Activated effector memory CD4-positive, alpha-beta T cell treated with anti-CD3 and anti-CD28 coated beads, Interleukin-2, amount 50 U/mL, for 16 hours (primary cell): Measurements from ENCODE around the gene TBX10.
A peak's percentile ranks its signal among the peaks of the same experiment; 100 is the strongest.
"Not testable (repeated sequence)": the region's sequence is repeated elsewhere in the genome, so short reads cannot be mapped to it uniquely, and the experiment has no call there.

Experiments
- DNase-seq: peaks from one replicate; pipeline ENCODE4 v3.0.0-alpha.2; 2020

TBX10 gene

GRCh38 chr11:67597458-67597857 lies 42.1 kb downstream of the TBX10 start:
- DNase-seq, result not testable (repeated sequence)

- no peak for DNase-seq
These were observed 42.7 kb downstream of the TBX10 start for GRCh38 chr11:67596753-67597300.

GRCh38 chr11:67594480-67594879 lies 45.1 kb downstream of the TBX10 start:
- no peak for DNase-seq

- DNase-seq, result no peak
These were observed 46.0 kb downstream of the TBX10 start for GRCh38 chr11:67593565-67593905.

- DNase-seq, result no peak
These were observed 46.5 kb downstream of the TBX10 start for GRCh38 chr11:67592880-67593564.

- not testable (repeated sequence) for DNase-seq
These were observed 50.6 kb downstream of the TBX10 start for GRCh38 chr11:67588899-67589415.

- DNase-seq, result no peak
These were observed 51.4 kb downstream of the TBX10 start for GRCh38 chr11:67588136-67588503.

GRCh38 chr11:67586568-67587250 lies 52.9 kb downstream of the TBX10 start:
- no peak for DNase-seq

- no peak for DNase-seq
These were observed 53.7 kb downstream of the TBX10 start for GRCh38 chr11:67585911-67586310.

- DNase-seq, result no peak
These were observed 54.4 kb downstream of the TBX10 start for GRCh38 chr11:67584881-67585873.

GRCh38 chr11:67584205-67584880 lies 55.2 kb downstream of the TBX10 start:
- DNase-seq, result peak; percentile 70

GRCh38 chr11:67583247-67584204 lies 56.0 kb downstream of the TBX10 start, which contains the start of gene GSTP1:
GSTP1 (plus strand) TSS chr11:67583812; CDS start chr11:67583844, 32 bp downstream.
- DNase-seq, result peak; percentile 92

- DNase-seq, result no peak
These were observed 57.6 kb downstream of the TBX10 start for GRCh38 chr11:67582011-67582410.

GRCh38 chr11:67581469-67581868 lies 58.1 kb downstream of the TBX10 start:
- no peak for DNase-seq
